ENCODE data around the gene CTNNBL1.

DNA sequence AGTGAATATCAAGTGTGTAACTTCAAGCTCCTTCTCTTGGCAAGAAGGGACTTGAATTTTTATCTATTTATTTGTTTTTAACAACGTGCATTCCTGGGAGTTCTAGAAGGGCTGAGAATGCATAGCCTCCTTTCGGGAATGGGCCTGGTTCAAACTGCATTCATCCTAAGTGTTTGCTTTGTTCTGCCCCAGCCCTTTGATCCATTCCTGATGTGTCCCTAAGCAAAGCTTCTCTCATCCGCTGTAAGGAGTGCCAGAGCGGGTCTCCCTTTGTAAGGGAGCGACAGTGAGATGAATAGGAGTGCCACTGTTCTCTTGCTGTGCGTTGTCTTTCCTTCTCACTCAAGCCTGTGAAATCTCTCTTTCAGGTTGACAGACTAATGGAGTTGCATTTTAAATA, 148.1 kb downstream of the CTNNBL1 start:
- TF ChIP-seq EZH2phosphoT487 (IDR thresholded peaks at IDR 0.05; ENCODE audit: insufficient read depth, low read depth), result no peak
- TF ChIP-seq EZH2 (IDR thresholded peaks at IDR 0.05; ENCODE audit: insufficient read depth, poor library complexity, severe bottlenecking), result no peak

Measured in GM23248 (cell line).